GM18505 (cell line): ENCODE measurements around the gene SULT4A1.

Experiments used
- ATAC-seq: cut with Tn5 transposase; IDR thresholded peaks from one replicate; pipeline ENCODE4 v1.9.1; 2021; ENCODE audit not compliant: unreplicated experiment
- POLR2A ChIP-seq: IDR thresholded peaks from 4 replicates; pipeline ENCODE4 v1.6.1; 2011; ENCODE audit warnings: borderline replicate concordance; ENCODE audit not compliant: insufficient read depth, insufficient read length; ENCODE audit errors: extremely low read depth

Gene SULT4A1

GRCh38 chr22:43838571-43839307 is 23.6 kb downstream of the SULT4A1 start:
- TF ChIP-seq POLR2A = no peak
- no peak for ATAC-seq

DNA sequence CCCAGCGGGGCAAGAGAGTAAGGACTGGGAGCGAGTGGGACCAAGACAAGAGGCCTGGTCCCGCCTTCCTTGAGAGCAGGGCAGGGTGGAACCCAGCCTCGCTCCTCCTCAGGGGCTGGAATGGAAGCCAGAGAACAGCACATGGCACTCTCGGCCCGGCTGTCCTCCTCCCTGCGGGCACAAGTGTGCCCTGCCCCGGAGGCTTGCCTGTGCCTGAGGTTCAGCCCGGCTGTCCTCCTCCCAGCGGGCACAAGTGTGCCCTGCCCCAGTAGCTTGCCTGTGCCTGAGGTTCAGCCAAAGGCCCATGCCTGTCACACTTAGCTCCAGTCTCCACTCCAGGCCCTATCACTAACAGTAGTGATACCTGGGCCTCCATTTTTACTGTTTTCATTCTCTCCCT is 24.2 kb downstream of the SULT4A1 start:
- no peak for TF ChIP-seq POLR2A
- no peak for ATAC-seq

GRCh38 chr22:43837666-43838065 is 24.6 kb downstream of the SULT4A1 start:
- ATAC-seq = no peak
- TF ChIP-seq POLR2A = no peak

DNA sequence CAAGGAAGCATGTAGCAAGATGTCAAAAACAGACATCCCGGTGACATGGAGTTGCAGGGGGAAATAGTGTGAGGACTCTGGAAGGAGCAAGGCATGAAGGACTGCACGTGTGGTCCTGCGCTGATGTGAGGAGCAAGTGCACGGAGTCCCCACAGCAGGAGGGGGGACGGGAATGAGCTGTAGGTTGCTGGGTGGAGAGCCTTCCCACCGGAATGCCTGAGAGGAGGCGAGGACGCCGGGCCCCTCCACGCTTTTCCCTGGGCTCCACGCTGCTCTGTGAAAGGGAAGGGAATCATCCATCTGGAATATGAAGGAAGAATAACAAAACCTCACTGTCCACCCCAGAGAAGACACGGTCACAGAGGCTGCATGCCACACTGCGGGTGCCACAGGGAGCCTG is 26.6 kb downstream of the SULT4A1 start:
- ATAC-seq = no peak
- no peak for TF ChIP-seq POLR2A

DNA sequence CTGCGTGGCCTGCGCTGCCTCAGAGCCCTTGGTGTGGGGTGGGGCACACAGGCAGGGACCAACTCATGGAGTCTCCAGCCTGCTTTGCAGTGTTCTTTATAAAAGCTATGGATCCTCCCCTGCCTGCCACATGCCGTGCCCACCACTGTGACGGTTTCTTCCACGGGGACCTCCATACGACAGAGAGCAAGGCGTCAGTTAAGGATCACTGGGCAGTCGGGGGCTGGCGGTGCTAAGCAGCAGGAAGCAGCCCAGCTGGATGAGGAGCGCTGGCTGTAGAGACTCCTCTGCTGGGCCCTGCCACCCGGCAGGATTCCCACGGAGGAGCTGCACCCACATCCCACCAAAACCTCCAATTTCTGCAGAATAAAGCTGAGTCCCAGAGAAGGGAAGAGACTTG is 27.1 kb downstream of the SULT4A1 start:
- no peak for TF ChIP-seq POLR2A
- no peak for ATAC-seq

DNA sequence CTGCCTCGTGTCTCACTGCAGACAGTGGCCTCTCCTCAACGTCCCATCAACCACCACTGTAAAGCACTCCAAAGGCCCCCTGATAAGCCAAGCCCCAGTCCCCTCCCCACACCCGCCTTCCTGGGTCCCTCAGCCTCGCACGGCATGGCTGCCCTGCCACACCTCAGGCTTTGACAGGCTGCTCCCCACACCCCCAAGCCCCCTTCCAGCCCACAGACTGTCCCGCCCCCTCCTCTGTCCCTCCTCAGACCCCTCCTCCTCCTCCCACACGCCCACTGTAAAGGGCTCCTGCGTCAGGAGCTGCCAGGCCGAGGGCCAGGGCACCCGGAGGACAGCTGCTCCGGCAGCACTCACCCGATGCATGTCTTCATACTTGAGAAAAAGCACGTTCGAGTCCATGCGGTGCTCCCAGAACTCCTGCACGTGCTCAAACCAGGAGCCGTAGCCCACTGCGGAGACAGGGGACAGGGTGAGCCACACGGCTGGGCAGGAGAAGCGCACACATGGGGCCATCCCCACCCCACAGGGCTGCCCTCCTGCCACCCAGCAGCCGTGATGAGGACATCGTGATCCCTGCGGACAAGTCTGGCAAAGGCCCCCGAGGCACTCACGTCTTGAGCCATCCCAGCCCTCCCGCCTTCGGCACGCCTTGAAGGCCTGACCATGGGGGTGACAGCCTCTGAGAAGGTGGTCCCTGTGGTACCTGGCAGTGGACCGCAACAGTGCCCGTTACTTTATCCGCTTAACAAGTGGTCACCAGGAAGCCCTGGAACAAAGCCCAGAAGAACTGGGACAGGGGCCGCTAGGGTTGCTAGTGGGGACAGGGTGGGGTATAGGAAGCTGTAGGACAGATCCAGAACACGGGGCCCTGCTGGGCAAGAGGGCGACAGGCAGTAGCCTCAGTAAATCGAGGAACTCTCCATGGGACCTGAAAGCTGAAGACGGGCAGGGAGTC is 28.8 kb downstream of the SULT4A1 start:
- ATAC-seq = no peak
- TF ChIP-seq POLR2A = no peak

DNA sequence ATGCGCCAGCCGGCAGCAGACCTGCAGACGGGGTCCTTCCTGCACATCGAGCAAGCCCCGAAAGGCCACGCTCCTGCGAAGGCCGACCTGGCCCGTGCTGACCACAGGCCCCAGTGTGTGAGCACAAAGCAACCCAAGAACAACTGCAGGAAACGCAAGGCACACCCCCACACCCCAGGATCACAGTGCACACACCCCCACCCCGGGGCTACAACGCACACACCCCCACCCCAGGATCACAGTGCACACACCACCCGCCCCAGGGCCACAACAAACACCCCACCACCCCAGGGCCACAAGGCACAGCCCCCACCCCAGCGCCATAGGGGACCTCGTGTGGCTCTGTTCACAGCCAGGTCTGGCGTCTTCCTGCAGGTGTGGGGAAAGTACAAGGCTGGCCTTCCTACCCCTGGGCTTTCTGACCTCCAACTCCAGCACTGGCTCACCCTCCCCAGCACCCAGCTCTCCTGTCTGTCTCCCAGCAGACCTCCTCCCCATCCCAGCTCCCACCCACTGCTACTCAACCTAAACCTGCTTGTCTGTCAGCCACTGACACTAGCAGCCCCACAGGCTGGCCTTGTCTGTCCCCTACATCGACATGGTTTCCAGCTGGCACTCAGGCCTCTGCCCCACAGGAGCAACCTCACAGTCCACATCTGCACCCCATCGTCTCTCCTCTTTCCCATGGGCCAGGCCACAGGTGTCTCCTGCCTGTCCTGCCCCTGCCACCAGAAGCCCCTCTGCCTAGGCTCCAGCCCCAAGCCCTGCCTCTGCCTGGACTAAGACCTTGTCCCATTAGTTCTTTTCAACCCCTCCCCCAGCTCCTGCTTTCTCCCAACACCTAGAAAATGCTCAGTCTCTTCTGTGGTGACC is 29.7 kb downstream of the SULT4A1 start:
- no peak for TF ChIP-seq POLR2A
- ATAC-seq = no peak

- no peak for ATAC-seq
- no peak for TF ChIP-seq POLR2A
Measured at GRCh38 chr22:43831561-43832392, 30.5 kb downstream of the SULT4A1 start.

DNA sequence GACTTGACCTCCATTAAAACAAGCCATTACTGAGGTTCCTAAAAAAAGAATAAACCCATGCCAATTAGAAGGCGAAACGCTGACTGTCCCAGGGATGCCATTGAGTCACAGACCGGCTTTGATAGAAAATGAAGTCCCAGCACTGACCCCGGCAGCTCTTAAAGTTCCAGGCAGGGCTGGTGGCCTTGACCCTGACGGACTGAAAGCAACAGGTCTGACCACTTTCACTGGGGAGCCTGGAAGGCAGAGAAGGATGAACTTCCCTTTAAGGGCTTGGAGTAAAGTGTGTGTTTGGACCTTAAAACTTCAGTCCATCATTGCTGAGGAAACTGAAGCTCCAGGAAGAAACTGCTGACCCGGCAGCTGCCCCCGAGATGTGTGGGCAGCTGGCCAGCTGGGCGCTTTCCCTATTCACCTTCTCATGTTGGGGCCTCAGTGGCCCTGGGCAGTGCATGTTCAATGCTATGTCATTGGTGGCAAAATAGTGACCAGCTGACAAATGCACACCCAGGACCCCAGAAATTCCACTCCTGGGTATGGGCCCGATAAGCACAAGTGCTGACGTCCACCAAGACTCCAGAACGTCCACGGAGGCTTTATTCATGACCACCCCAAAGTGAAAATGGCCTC is 31.3 kb downstream of the SULT4A1 start:
- ATAC-seq = no peak
- no peak for TF ChIP-seq POLR2A

DNA sequence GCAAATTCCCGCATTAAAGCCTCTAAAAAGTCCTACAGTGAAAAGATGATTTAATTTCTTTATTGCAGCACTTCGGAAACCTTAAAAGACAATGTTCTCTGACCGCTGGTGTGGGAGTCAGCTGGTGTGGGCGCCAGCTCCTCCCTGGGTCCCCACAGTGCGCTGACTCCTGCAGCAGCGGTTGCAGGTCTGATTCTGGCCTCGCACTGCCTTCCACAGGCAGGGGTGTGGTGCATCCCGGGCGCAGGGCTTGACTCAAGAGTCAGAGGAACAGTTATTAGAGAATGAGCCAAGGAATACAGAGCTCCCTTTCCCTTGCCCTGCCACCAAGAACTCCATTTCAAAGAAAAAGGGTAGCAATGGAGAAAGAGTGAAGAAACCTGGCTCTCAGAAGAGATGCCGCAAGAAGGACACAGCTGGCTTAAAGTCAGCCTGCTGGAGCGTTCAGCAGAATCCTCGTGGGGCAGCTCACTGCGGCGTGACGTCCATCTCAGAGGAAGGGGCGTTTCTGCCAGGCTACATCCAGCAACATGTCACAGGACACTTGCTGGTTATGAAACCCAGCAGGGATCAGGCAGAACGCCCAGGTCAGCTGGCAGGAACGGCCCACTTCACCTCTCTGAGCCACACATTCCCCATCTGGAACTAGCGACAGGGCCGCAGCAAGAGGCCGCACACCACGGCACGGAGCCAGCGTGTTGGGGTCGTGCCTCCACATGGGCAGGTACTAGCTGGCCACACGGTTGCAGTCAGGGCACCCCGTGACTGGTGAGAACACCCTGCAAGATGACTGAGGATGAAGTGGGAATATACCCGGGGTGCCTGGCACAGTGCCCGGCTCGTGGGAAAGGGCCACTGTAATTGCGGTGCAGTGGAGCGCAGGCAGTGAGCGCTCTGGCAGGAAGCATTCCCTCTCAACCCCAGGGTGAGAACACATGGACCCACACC is 32.1 kb downstream of the SULT4A1 start:
- no peak for ATAC-seq

More for the DNA sequence above, 32.1 kb downstream of the SULT4A1 start:
- no peak for TF ChIP-seq POLR2A
